Activated CD8-positive, alpha-beta memory T cell treated with anti-CD3 and anti-CD28 coated beads, Interleukin-2, amount 10 ng/mL, durations not matched to agents 7 days and 5 days (primary cell): Measurements from ENCODE around the gene EDDM3A. TPM values are rescaled to one million over a fixed set of nuclear protein-coding genes. Genes with fewer than 3 reads are reported as not detected.
"Not testable (repeated sequence)": the region's sequence is repeated elsewhere in the genome, so short reads cannot be mapped to it uniquely, and the experiment has no call there.

ENCODE experiments used
- ATAC-seq: fragments of 150-1000 bp; cut with Tn5 transposase; one replicate; pipeline ENCODE4 v1.10.0; 2021; ENCODE audit warnings: moderate library complexity
- CTCF ChIA-PET: fragments of 350-600 bp; sonication (Branson Sonifier 250); formaldehyde crosslinking; loops from one replicate; lab custom pipeline; 2021; ENCODE audit warnings: antibody characterized with exemption; lab: Charles Lee
- DNase-seq: peaks from one replicate; pipeline ENCODE4 v3.0.0-alpha.2; 2020
- H3K27ac Mint-ChIP-seq: one replicate; pipeline ENCODE4 v1.8.0; 2021; ENCODE audit warnings: mild to moderate bottlenecking, mixed read lengths
- H3K27me3 Mint-ChIP-seq: one replicate; pipeline ENCODE4 v1.8.0; 2021; ENCODE audit warnings: mixed read lengths
- H3K36me3 Mint-ChIP-seq: one replicate; pipeline ENCODE4 v1.8.0; 2021; ENCODE audit warnings: mild to moderate bottlenecking, mixed read lengths
- H3K4me1 Mint-ChIP-seq: one replicate; pipeline ENCODE4 v1.8.0; 2021; ENCODE audit warnings: mixed read lengths
- H3K4me3 Mint-ChIP-seq: one replicate; pipeline ENCODE4 v1.8.0; 2021; ENCODE audit warnings: mild to moderate bottlenecking, moderate library complexity, mixed read lengths
- H3K9me3 Mint-ChIP-seq: one replicate; pipeline ENCODE4 v1.8.0; 2022; ENCODE audit warnings: low read depth, mixed read lengths
- total RNA-seq, 2 experiments: library from RNA; stranded (reverse); gene quantifications; one replicate each; pipeline ENCODE4 v1.2.3, GENCODE V29; 2021

EDDM3A gene
- total RNA-seq, 2 experiments from 2014 or later = not detected

DNA sequence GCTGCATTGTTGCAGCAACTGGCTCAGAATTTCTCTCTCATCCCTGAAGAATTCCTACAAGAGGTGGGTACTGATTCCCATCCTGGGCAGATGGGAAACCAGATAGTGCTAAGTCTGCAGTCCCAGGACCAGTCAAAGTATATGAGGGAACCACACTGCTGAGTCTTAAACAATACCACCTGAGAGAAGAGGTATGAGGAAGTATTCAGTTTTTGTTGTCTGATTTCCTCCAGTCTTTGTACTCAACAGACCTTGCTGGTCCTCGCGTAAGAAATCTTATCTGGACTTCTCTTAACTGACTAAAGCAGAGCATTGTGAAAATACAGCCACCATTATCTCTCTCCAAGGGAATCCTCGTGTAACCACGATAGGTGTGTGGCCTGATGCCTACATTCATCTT, 3.6 kb upstream of the EDDM3A start:
- ATAC-seq (no peak), DNase-seq (no peak)
- Mint-ChIP-seq H3K27me3 (peaks cover 16% of the 10 kb centered on the region), H3K36me3 (no peaks in the 10 kb centered on the region), H3K27ac (no peak overlapping the region), H3K4me3 (no peak overlapping the region), H3K4me1 (no peaks in the 10 kb centered on the region), H3K9me3 (no peaks in the 10 kb centered on the region)
- CTCF ChIA-PET = no interaction called here

DNA sequence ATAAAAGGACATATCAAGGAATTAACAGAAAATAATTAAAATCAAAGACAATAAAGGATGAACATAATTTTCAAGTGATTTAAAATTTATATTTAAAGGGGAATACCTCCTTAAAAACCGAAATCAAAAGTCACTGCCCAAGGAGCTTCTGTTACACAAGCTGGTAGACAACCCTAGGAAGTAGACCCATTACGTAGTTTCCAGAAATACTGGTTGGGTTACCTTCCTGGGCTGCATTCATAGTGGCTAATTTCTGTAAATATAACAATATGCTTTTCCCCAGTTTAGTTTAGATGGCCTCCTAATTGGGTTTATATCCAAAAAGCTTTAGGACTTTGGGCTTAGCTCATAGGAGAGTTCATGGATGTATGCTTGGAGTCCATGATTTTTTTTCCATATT, 2.1 kb upstream of the EDDM3A start:
- Mint-ChIP-seq H3K4me3 (no peak overlapping the region), H3K4me1 (no peaks in the 10 kb centered on the region), H3K36me3 (no peaks in the 10 kb centered on the region), H3K27ac (no peak overlapping the region), H3K27me3 (peaks cover 15% of the 10 kb centered on the region), H3K9me3 (no peaks in the 10 kb centered on the region)
- DNase-seq (no peak), ATAC-seq (no peak)
- CTCF ChIA-PET = no interaction called here

DNA sequence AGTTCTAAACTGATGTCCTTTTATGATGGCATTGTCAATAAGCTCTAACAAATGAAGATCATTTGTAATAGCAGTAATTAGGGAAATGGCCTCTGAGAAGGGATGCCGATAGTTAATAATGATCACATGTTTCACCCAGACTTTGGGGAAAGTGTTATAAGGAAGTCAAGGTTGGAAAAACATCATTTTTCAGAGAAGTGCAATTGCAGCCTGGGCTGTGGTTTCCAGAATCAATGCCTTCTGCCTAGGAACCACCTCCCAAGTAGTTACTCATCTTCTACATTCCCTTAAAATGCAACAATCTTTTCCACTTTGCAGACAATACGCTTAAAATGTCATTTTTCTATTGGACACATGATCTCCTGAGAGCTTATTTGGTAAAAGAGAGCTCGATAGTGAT, 879 bp downstream of the EDDM3A start:
- CTCF ChIA-PET = interaction anchor here (1.5 kb wide), 1 partner anchor 34 kb away, joined by 4 read pairs; no protein-coding TSS in a partner anchor

DNA sequence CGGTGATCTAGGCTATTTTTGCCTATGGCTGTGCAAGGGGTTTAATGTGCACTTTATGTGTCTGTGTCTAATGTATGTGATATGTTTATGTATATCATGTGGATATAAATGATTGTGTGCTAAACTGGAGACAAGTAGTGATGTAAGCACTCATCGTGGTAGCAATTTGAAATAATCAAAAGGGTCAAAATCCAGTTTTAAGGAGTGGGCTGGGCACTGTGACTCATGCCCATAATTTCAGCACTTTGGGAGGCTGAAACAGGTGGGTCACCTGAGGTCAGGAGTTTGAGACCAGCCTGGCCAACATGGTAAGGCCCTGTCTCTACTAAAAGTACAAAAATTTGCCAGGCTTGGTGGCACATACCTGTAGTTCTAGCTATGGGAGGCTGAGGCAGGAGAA, 2.8 kb downstream of the EDDM3A start:
- Mint-ChIP-seq H3K36me3 (peaks cover 11% of the 10 kb centered on the region), H3K27me3 (no peaks in the 10 kb centered on the region), H3K4me1 (peaks cover 14% of the 10 kb centered on the region), H3K4me3 (no peak overlapping the region), H3K27ac (no peak overlapping the region), H3K9me3 (peaks cover 7% of the 10 kb centered on the region)
- DNase-seq = no peak
- CTCF ChIA-PET = no interaction called here
- no peak for ATAC-seq

More for the DNA sequence above, 879 bp downstream of the EDDM3A start:
- H3K36me3 Mint-ChIP-seq = peaks cover 3% of the 10 kb centered on the region
- ATAC-seq = no peak
- peaks cover 2% of the 10 kb centered on the region for H3K27me3 Mint-ChIP-seq
- DNase-seq = no peak
- peaks cover under 1% of the 10 kb centered on the region for H3K9me3 Mint-ChIP-seq
- peaks cover 14% of the 10 kb centered on the region for H3K4me1 Mint-ChIP-seq
- H3K27ac Mint-ChIP-seq = no peak overlapping the region
- no peak overlapping the region for H3K4me3 Mint-ChIP-seq

DNA sequence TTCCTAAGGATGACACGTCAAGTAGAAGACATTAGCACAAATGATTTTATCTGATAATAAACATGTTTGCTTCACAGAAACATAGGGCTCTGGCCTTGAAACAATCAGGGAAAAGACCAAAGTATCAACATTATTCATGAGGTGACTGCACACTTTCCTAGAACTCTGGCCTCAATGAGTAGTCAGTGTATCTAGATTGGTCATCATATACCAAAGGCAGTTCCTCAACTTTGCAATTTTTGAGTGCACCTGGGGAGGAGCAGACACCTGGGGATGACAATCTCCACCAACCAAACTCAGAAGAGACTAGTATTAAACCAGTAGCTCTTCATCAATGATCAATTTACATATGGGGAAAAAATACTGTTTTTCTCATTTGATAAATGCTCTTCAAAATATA, 4.5 kb downstream of the EDDM3A start:
- Mint-ChIP-seq H3K9me3 (peaks cover 7% of the 10 kb centered on the region), H3K36me3 (peaks cover 11% of the 10 kb centered on the region), H3K27me3 (no peaks in the 10 kb centered on the region), H3K4me3 (no peak overlapping the region), H3K27ac (no peak overlapping the region), H3K4me1 (peaks cover 14% of the 10 kb centered on the region)
- DNase-seq (no peak), ATAC-seq (no peak)
- CTCF ChIA-PET = no interaction called here

DNA sequence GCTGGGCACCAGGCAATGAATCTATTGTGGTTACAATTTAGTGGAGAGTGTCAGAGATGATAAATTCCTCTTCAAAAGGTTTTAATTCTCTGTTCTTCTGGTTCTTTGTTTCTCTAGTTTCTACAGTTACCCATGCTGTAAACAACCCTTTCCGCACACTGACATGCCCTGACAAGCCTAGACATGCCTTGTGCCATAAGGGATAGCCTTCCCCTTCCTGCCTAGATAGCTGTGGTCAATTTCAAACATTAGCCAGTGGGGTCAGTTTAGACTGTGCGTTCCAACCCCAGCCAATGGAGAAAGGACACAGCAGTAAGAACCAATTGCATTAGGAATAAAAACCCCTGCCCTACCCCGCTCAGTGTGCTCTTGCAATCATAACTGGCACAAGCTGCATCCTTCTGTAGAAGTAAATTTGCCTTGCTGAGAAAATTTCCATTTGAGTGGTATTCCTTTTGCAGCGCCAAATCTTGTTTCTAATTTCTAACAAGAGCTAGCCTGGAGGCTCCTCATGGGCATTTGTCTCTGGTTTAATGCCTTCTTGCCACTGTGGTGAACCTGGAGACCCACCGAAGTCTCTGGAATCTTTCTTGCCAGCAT, 6.4 kb downstream of the EDDM3A start:
- peaks cover 11% of the 10 kb centered on the region for H3K36me3 Mint-ChIP-seq
- CTCF ChIA-PET = no interaction called here
- DNase-seq (no peak), ATAC-seq (no peak)
- H3K27ac Mint-ChIP-seq = no peak overlapping the region
- H3K27me3 Mint-ChIP-seq = no peaks in the 10 kb centered on the region
- H3K4me3 Mint-ChIP-seq = no peak overlapping the region
- H3K4me1 Mint-ChIP-seq = peaks cover 14% of the 10 kb centered on the region
- peaks cover 7% of the 10 kb centered on the region for H3K9me3 Mint-ChIP-seq

DNA sequence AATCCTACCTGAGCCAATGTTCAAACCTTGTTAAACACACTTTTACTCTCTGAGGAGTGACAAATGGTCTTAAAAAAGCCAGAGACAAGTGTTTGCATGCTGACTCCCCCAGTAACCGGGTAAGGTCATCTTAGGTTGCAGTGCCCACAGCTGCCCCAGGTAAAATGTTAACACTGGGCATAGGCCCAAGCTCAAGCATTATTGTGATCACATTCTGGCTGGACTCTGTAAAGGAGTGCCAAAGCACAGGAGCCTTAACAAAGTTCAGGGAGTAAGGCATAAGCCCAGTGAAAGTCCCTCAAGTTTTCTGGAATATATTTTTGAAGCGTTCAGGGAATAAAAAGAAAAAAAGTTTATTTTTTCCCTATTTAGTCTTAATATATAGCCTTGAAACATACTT, 8.6 kb downstream of the EDDM3A start:
- no peak overlapping the region for H3K27ac Mint-ChIP-seq
- CTCF ChIA-PET = interaction anchor here (1.0 to 1.5 kb wide), 2 partner anchors 10 to 104 kb away, joined by 3 to 4 read pairs; no protein-coding TSS in a partner anchor
- no peaks in the 10 kb centered on the region for H3K27me3 Mint-ChIP-seq
- DNase-seq (no peak), ATAC-seq (no peak)
- H3K36me3 Mint-ChIP-seq = peaks cover 11% of the 10 kb centered on the region
- no peak overlapping the region for H3K4me3 Mint-ChIP-seq
- H3K4me1 Mint-ChIP-seq = peaks cover 14% of the 10 kb centered on the region
- H3K9me3 Mint-ChIP-seq = peaks cover 7% of the 10 kb centered on the region

DNA sequence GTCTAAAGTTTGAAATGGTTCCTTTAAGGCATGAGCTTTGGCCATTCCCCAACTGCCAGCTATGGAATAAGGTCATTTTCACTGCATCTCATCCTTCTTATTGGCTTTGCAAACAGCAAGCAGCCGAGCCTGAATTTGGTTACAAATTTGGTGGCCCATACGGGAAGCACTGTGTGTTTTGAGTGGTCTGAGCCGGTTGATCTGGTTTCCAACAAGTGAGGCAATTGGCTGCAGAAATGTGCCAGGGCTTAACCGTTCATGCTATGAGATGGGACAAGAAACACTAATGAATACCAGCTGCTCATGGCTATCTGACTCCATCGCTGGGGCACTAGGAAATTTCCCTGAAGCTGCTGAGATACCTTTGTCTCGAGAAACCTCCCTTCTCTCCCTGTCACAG, 9.3 kb downstream of the EDDM3A start:
- H3K9me3 Mint-ChIP-seq = peaks cover 7% of the 10 kb centered on the region
- no peak for DNase-seq
- ATAC-seq = no peak
- H3K36me3 Mint-ChIP-seq = peaks cover 11% of the 10 kb centered on the region
- H3K4me1 Mint-ChIP-seq = peaks cover 8% of the 10 kb centered on the region
- H3K27me3 Mint-ChIP-seq = no peaks in the 10 kb centered on the region
- H3K4me3 Mint-ChIP-seq = no peak overlapping the region
- H3K27ac Mint-ChIP-seq = no peak overlapping the region
- CTCF ChIA-PET = interaction anchor here (0.9 to 1.5 kb wide), 3 partner anchors 9 to 100 kb away, joined by 3 to 4 read pairs (median 4); partner anchors contain the start of gene EDDM3B

DNA sequence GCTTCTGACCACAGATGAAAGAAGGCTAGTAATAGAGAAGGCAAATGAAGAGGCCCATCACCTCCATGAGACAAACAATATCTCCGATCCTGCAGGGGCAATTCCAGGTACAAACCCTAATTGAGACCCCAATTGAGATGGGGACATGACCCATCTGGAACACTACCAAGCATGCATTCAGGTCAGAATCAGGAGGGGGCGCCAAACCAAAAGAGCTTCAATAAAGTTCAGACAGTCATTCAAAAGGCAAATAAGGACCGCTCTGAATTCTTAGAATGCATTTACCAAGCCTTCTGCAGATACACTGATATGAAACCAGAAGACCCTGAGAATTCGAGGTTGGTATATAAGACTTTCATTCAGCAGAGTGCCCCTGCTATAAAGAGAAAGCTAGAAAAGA, 12.3 kb downstream of the EDDM3A start:
- no peak overlapping the region for H3K4me3 Mint-ChIP-seq
- ATAC-seq (no peak), DNase-seq (peak; percentile 44)
- H3K36me3 Mint-ChIP-seq = peaks cover 1% of the 10 kb centered on the region
- no peak overlapping the region for H3K27ac Mint-ChIP-seq
- no peaks in the 10 kb centered on the region for H3K4me1 Mint-ChIP-seq
- H3K27me3 Mint-ChIP-seq = no peaks in the 10 kb centered on the region
- CTCF ChIA-PET = interaction anchor here (1.0 to 1.4 kb wide), 3 partner anchors 19 to 213 kb away, joined by 3 to 5 read pairs (median 4); no protein-coding TSS in a partner anchor
- H3K9me3 Mint-ChIP-seq = no peaks in the 10 kb centered on the region

DNA sequence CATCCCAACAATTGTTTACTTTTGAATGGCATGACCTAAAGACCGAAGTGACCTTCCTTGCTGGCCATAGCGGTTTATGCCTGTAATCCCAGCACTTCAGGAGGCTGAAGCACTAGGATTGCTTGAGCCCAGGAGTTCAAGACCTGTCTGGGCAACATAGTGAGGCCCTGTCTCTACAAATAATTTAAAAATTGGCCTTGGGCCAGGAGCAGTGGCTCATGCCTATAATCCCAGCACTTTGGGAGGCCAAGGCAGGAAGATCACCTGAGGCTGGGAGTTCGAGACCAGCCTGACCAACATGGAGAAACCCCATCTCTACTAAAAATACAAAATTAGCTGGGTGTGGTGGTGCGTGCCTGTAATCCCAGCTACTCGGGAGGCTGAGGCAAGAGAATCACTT, 13.8 kb downstream of the EDDM3A start:
- DNase-seq, H3K4me3 Mint-ChIP-seq, H3K4me1 Mint-ChIP-seq, H3K27ac Mint-ChIP-seq, H3K9me3 Mint-ChIP-seq, ATAC-seq, CTCF ChIA-PET, H3K27me3 Mint-ChIP-seq, H3K36me3 Mint-ChIP-seq: not testable (repeated sequence)

DNA sequence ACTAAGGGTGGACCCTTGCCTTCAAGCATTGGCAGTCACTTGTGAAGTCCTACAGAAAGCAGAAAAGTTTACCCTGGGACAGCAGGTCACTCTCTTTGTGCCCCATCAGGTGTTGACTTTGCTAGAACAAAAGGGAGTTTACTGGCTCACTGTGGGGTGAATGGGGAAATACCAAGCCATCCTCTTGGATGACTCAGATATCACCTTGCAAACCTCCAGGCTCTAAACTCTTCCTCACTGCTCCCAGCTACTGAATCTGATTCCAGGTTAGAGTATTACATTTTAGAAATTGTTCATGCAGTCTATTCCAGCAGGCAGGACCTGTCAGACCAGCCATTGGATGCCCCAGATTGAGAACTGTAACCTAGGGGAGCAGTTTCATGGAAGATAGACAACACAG, 15.3 kb downstream of the EDDM3A start:
- no peaks in the 10 kb centered on the region for H3K9me3 Mint-ChIP-seq
- DNase-seq (no peak), ATAC-seq (no peak)
- H3K27ac Mint-ChIP-seq = no peak overlapping the region
- CTCF ChIA-PET = interaction anchor here (1.5 kb wide), 1 partner anchor 97 kb away, joined by 5 read pairs; no protein-coding TSS in a partner anchor
- no peak overlapping the region for H3K4me3 Mint-ChIP-seq
- H3K36me3 Mint-ChIP-seq = no peaks in the 10 kb centered on the region
- H3K4me1 Mint-ChIP-seq = no peaks in the 10 kb centered on the region
- H3K27me3 Mint-ChIP-seq = peaks cover 3% of the 10 kb centered on the region

DNA sequence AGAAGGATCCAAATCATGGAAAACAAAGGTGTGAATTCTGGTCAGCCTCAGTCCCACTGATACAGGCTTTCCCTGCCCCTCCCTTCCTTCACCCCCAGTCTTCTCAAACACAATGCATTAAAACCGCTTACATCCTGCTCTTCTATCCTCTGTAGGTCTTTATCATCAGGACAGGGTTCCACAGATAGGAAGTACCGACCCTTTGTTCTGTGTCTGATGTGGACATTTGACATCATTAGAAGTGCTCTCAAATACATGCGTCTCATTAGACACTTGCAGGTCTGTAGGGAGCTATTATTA, 22.9 kb downstream of the EDDM3A start:
- H3K27ac Mint-ChIP-seq = no peak overlapping the region
- H3K36me3 Mint-ChIP-seq = no peaks in the 10 kb centered on the region
- no peak for ATAC-seq
- no peak overlapping the region for H3K4me3 Mint-ChIP-seq
- no peak for DNase-seq
- peaks cover 2% of the 10 kb centered on the region for H3K4me1 Mint-ChIP-seq
- H3K27me3 Mint-ChIP-seq = peaks cover 12% of the 10 kb centered on the region
- CTCF ChIA-PET = interaction anchor here (1.3 kb wide), 1 partner anchor 13 kb away, joined by 3 read pairs; no protein-coding TSS in a partner anchor
- no peaks in the 10 kb centered on the region for H3K9me3 Mint-ChIP-seq

DNA sequence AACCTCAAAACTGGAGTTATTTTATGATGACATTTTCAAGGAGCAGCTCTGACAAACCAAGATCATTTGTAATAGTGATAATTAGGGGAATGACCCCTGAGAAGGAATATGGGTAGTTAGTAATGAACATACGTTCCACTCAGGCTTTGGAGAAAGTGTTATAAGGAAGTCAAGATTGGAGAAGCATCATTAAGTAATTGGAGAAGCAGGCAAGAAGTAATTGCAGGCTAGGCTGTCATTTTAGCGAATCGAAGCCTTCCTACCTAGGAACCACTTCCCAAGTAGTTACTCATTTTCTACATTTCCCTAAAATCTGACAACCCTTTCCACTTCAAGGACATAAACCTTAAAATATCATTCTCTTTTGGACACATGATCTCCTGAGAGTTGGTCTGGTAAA, 23.7 kb downstream of the EDDM3A start:
- Mint-ChIP-seq H3K36me3 (no peaks in the 10 kb centered on the region), H3K9me3 (no peaks in the 10 kb centered on the region), H3K4me3 (no peak overlapping the region), H3K27me3 (peaks cover 12% of the 10 kb centered on the region), H3K4me1 (peaks cover 2% of the 10 kb centered on the region), H3K27ac (no peak overlapping the region)
- DNase-seq (no peak), ATAC-seq (no peak)
- CTCF ChIA-PET = no interaction called here

DNA sequence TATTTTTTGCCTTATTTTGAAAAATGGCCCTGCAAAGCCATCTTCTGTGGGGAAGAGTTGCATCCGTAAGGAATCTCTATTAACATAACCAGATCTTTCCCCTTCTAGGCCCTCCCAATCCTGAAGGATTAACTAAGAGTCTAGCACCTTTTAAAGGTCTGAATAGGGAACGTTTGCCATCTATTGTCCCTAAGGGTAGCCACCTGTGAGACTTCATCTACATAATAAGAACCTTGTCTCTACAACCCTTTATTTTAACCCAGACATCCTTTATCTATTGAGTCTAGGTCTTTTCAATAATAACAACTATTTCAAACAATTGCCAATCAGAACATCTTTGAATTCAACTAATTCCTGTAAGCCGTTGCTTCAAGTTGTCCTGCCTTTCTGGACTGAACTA, 27.0 kb downstream of the EDDM3A start:
- DNase-seq (no peak), ATAC-seq (no peak)
- H3K36me3 Mint-ChIP-seq = no peaks in the 10 kb centered on the region
- H3K4me1 Mint-ChIP-seq = peaks cover 2% of the 10 kb centered on the region
- no peaks in the 10 kb centered on the region for H3K9me3 Mint-ChIP-seq
- H3K27me3 Mint-ChIP-seq = peaks cover 26% of the 10 kb centered on the region
- CTCF ChIA-PET = no interaction called here
- no peak overlapping the region for H3K4me3 Mint-ChIP-seq
- H3K27ac Mint-ChIP-seq = no peak overlapping the region
